HG02763 (cell line): ENCODE measurements around the gene HEY2.
"Not testable (repeated sequence)": the region's sequence is repeated elsewhere in the genome, so short reads cannot be mapped to it uniquely, and the experiment has no call there.

Source experiments
- ATAC-seq: cut with Tn5 transposase; IDR thresholded peaks from one replicate; pipeline ENCODE4 v1.9.1; 2021; ENCODE audit warnings: mild to moderate bottlenecking, moderate library complexity; ENCODE audit not compliant: unreplicated experiment

Gene HEY2

DNA sequence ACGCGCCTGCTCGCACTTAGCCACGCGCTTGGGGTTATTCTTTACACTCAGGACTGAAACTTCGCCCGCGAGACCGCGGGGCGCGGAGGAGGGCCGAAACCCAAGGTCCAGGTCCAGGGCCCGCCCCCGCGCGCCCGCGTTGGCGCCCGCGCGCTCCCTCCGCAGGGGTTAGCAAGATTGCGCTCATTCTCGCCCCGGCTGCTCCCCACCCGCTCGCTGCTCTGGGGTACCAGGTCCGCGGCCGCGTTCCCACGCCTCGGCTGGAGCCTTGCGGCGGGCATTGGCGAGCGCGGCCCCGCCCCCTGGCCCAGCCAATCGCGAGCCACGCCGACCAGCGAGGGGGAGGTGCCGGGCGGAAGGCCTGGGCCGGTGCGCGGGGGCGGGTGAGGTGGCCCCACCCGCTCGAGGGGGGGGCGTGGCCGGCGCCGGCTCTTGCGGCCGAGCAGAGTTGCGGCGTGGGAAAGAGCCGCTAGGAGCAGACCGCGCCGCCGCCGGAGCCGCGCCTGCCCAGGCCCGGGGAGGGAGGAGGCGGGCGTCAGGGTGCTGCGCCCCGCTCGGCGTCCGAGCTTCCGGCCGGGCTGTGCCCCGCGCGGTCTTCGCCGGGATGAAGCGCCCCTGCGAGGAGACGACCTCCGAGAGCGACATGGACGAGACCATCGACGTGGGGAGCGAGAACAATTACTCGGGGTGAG, at the start of gene HEY2:
HEY2 (plus strand) TSS at position 460 of the 692 bp plus-strand sequence; CDS start at position 605, 145 bp downstream.
- peak; percentile 87 for ATAC-seq

DNA sequence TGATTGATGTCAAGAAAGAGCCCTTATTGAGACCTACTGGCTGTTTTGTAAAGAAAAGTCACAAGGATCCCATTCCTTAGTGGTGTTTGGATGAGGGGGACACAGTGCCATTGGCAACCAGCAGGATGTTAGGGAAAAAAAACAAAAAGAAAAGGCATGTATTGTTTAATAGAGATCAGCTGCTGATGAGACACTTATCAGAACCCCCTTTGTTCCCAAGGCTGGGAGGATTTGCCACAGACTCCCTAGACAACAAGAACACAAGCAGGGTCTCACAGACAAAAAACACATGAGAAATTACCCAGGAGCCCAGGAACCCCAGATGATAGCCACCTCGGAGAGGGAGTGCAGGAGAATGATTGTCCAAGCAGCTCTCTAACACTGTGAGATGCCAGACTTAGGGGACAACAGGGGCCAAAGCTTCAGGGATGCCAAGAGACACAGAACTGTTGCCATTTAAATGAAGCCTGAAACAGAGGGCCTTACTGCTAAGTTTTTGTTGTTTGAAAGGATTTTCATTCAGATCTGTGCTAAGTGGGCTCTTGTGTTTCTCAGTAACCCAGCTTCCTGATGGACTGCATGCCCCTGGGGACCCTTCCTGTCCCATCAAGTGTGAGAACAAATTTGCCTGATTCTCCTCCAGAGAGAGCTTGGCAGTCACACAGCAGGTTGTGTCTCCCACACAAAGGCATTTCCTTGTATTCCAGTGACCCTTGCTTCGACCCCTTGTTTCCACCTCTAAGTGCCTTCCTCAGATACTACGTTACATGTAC, 48.7 kb upstream of the HEY2 start:
- no peak for ATAC-seq

DNA sequence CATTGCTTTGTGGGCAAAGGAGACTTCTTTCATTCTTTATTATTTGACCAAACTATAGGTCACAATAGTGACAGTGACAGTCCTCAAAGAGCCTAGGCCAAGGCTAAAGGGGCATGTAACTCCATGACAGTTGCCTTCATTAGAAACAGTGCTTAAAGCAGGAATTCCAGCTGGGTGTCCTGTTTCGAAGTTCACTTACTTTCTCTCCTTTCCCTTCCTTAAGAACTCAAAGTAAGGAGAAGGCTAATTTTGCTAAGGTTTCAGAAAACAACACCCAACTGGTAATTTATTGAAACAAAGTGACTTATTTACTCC, 48.1 kb upstream of the HEY2 start:
- no peak for ATAC-seq

DNA sequence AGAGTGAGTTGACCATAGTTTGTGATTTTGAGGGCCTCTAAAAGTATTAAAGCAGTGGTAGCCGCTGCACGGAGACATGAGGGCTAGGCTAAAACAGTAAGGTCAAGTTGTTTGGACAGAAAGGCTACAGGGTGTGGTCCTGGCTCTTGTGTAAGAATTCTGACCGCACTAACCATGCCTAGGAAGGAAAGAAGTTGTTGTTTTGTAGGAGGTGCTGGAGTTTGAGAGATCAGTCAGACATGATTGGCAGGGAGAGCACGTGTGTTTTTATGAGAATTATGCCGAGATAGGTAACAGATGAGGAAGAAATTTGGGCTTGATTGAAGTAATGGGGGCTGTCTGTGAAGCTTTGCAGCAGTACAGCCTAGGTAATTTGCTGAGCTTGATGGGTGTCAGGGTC, 45.5 kb upstream of the HEY2 start:
- not testable (repeated sequence) for ATAC-seq

DNA sequence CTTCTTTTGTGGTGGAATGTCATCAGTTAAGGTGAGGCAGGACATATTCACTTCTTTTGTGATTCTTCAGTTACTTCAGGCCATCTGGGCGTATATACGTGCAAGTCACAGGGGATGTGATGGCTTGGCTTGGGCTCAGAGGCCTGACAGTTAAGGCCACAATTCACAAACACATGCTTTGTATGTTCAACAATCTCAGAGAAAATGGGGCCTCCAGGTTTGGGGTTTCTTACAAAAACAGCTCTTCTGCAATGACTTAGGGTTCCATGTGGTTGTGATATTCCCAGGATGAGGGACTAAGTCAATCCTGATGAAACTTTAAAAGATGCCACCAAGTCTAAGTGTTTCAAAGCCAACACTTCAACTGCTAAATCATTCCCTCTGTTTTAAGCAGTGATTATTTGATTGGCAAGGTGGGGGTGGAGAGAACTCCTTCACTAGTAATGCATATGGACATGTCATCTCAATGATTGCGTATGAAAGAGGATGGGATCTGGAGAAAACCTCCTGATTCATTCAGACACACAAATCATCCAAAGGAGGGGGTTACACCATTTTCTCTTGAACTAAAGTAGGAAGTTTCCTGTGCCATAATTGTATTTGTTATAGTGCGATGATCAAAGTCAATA, 41.7 kb upstream of the HEY2 start:
- no peak for ATAC-seq

DNA sequence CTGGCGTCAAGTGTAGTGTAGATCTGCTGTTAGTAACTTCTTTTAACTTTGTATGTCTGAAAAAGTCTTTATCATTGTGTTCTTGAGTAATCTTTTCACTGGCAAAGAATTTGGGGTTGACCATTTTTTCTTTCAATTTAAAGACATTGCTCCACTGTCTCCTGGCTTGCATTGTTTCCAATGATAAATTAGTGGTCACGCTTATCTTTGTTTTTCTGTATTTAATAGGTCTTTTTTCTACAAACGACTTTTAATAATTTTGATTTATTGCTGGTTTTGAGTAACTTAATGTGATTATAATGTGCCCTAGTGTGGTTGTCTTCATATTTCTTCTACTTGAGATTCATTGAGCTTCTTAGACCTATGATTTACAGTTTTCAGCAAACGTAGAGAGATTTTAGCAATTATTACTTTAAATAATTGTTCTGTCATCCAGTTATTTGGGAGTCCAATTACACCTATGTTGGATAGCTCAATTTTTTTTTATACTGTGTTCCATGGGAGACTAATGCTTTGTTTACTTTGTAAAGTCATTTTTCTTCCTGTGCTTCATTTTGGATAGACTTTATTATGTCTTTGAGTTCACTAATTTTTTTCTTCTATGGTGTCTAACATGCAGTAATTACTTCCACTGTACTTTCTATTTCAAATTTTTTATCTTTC, 38.3 kb upstream of the HEY2 start:
- ATAC-seq: no peak

- ATAC-seq: peak; percentile 71
Measured at GRCh38 chr6:125714441-125715090, 34.9 kb upstream of the HEY2 start.

DNA sequence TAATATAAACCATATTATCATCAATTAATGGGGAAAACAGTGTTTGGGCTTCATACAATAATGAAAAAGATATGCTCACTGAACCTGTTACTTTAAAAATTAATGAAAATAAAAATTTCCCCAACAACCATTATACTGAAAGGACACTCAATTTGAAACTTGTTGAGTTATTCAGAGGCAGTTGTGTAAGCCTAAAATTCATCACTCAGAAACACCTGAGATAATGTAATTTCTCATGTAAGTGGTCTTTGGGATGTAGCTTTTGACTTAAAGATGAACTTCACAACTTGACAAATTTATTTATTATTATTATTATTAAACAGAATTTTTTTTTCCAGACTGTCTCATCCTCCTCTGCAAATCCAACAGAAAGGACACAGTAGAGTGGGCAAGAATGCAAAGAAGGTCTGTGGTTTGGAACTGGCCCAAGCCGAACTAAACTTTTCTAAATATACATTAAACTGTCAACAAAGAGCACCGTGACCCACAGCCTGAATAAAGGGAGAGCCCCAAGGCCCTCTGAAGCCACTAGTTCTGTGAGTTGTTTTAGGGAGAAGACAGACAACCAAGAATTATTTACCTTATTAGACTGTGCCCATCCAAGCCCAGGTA, 32.2 kb upstream of the HEY2 start:
- ATAC-seq: peak; percentile 76

- no peak for ATAC-seq
Measured at GRCh38 chr6:125718109-125718508, 31.3 kb upstream of the HEY2 start.

DNA sequence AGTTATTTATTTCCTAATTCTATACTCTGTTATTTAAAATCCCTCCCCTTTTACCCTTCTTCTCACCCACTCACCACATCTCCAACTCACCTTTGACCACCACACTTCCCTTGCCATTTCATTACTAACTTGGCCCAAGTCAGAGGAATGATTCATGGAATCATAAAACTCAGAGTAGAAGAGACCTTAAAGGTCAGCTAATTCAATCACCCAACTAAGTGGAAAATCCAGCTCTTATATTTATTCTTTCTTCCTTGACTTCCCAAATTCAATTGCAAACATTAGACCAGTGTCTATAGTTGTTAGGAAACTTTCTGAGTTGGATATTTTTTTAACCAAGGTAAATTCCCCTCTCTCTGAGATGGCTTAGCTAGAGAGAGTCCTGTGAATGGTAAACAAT, 26.5 kb upstream of the HEY2 start:
- ATAC-seq: no peak

- no peak for ATAC-seq
Measured at GRCh38 chr6:125727216-125727615, 22.2 kb upstream of the HEY2 start.

DNA sequence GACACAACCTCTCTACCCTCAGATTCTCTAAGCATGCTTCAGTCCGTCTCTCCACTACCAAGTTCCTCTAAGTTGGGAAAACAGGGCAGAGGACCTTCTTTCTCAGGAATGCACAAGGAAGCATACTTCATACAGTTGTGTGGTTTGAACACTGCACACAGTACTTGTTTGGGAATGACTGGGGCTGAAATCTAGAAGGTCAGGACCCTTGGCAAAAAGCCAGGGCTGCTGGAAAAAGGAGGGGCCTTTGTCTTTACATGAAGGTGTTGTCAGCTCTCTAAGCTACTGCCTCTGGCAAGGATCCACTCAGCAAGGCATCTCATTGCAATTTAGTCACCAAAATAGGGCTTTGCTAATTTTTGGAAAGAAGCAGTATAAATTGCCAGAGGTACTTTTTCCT, 20.7 kb upstream of the HEY2 start:
- no peak for ATAC-seq

DNA sequence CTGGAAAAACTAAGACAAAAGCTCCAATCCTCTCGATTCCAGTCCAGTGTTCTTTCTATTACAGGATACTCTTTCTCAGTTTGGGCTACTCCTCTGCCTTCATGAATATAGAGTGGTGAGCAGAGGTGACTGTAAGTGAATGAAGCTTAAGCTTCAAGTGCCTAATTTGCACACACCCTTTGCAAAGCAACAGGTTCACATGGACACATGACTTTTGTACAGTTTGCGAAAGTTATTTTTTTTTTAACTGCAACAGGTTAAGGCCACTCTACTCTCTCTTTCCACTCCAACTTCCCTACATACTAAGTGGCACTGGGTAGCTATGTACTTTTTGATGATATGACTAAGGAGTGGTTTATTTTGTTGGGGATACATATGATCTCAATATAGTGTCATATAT, 19.4 kb upstream of the HEY2 start:
- no peak for ATAC-seq

- ATAC-seq: no peak
Measured at GRCh38 chr6:125732398-125732797, 17.0 kb upstream of the HEY2 start.

GRCh38 chr6:125733516-125734300, 15.7 kb upstream of the HEY2 start:
- no peak for ATAC-seq

DNA sequence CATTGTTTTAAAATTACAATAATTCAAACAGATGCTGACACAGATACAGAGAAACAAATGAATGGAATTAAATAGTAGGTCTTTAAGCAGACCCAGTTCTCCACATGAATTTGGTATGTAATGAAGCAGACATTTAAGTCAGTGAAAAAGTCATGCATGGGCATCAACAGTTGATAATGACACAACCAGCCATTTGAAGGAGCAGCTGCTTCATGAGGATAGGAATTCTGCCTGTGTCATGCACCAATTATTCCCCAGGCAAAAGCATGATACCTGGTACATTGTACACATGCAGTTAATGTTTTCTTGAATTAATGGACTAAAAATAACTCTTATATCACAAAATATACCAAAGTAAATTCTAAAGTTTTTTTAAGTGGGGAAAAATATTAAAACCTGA, 11.2 kb upstream of the HEY2 start:
- no peak for ATAC-seq

GRCh38 chr6:125739364-125739763, 10.1 kb upstream of the HEY2 start:
- no peak for ATAC-seq

GRCh38 chr6:125741336-125741735, 8.1 kb upstream of the HEY2 start:
- no peak for ATAC-seq

DNA sequence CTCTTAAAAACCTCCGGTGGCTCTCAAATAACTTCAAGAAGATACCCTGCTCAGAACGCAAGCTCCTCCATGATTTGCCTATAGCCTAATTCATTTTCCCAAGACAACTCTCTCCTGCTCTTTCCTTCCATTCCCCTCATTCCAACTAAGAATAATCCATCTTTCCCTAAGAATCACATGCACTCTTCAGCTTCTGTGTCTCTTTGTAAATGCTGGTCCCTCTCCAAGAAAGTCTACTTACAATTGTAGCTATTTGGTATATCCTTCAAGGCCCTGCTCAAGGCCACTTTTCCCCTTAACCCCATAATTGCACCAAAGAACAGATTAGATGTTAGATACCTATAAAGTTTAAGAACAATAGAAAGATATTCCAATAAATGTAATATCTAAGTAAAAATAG, 7.4 kb upstream of the HEY2 start:
- no peak for ATAC-seq
